Neural progenitor cell (in vitro differentiated cells): Measurements from ENCODE around the gene TMEM39A.

Experiments used
- CTCF ChIP-seq: fragments of 200-600 bp; sonication (generic); IDR thresholded peaks from 2 replicates; pipeline ENCODE4 v1.5.1; 2017; ENCODE audit warnings: antibody characterized with exemption, mild to moderate bottlenecking
- EZH2 ChIP-seq: fragments of 200-600 bp; sonication (generic); IDR thresholded peaks from 2 replicates; pipeline ENCODE4 v1.6.1; 2017; ENCODE audit warnings: antibody characterized with exemption, mild to moderate bottlenecking, moderate library complexity
- EZH2phosphoT487 ChIP-seq: fragments of 200-600 bp; sonication (generic); IDR thresholded peaks from 2 replicates; pipeline ENCODE4 v1.6.1; 2017; ENCODE audit warnings: antibody characterized with exemption

- TF ChIP-seq CTCF (no peak), EZH2 (peak; percentile 50), EZH2phosphoT487 (no peak)
These were observed 35.0 kb upstream of the TMEM39A start, which contains the start of gene TIMMDC1 for GRCh38 chr3:119498186-119499011.
